ENCODE data around the gene IPO11.
"Not testable (repeated sequence)": the region's sequence is repeated elsewhere in the genome, so short reads cannot be mapped to it uniquely, and the experiment has no call there.

IPO11 gene

DNA sequence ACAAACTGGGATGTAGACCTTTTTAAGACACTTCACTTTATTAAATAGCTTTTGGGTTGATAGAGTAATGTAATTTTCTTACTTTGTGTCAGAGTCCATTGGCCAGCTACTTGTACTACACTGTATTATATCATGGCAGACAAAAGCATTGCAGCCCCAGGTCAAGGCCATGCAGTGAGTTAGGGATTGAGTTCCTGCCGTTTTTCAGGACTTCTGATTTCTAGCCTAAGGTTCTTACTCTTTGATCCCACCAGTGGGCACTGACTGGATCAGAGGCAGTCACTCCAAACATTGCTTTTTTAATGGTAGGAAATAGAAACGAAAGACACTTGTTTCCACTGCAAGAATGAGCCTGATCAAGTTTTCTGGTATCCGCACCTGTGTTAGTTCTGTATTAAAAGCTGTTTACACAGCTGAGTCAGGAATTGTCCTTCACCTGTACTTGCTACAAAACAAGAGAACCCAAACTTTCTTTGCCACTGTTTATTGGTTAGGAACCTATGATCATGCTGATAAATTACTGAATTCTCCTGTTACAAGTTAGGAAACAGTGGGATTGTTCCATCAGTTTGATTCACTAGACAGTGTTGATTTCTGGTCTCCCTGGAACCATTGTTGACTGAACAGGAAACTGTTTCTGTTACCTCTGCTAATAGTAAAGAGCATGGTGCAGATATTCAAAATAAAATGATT lies 188.1 kb downstream of the IPO11 start:
- TF ChIP-seq POLR2A (IDR thresholded peaks at IDR 0.05; ENCODE audit: low read depth, low read length) = no peak
- no peak for DNase-seq (ENCODE audit: insufficient read length, low spot score)

GRCh38 chr5:62603934-62604333 lies 191.4 kb downstream of the IPO11 start:
- DNase-seq (ENCODE audit: insufficient read length, low spot score) (no peak), FAIRE-seq (peak; percentile 45)
- TF ChIP-seq POLR2A (IDR thresholded peaks at IDR 0.05; ENCODE audit: low read depth, low read length) = no peak

More for the DNA sequence above, 188.1 kb downstream of the IPO11 start:
- FAIRE-seq = no peak

- no peak for TF ChIP-seq POLR2A (IDR thresholded peaks at IDR 0.05; ENCODE audit: low read depth, low read length)
- DNase-seq (ENCODE audit: insufficient read length, low spot score) = no peak
- FAIRE-seq = no peak
Measured at GRCh38 chr5:62605638-62606037, 193.1 kb downstream of the IPO11 start.

DNA sequence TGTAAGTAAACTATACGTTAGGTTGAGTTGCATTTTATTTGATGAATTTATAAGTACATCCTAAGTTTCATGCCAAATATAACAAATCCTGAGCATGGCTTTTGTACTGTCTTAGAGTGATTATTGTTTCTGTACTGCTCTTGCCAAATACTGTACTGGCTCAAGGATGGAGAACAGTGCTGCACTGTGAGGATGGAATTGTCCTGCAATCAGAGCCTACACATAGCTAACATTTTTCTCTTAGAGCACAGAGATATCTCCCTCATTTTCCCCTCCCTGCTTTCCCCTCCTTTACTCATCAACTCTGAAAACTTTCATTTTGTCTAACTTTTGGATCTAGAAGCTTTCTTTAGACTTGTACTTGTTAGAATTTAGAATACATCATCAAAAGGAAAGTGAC lies 194.3 kb downstream of the IPO11 start:
- DNase-seq (ENCODE audit: insufficient read length, low spot score) (no peak), FAIRE-seq (no peak)
- TF ChIP-seq POLR2A (IDR thresholded peaks at IDR 0.05; ENCODE audit: low read depth, low read length) = no peak

- no peak for TF ChIP-seq POLR2A (IDR thresholded peaks at IDR 0.05; ENCODE audit: low read depth, low read length)
- no peak for FAIRE-seq
Measured at GRCh38 chr5:62607615-62608014, 195.1 kb downstream of the IPO11 start.

GRCh38 chr5:62608529-62609511 lies 196.3 kb downstream of the IPO11 start:
- no peak for DNase-seq (ENCODE audit: insufficient read length, low spot score)
- no peak for TF ChIP-seq POLR2A (IDR thresholded peaks at IDR 0.05; ENCODE audit: low read depth, low read length)
- no peak for FAIRE-seq

More at GRCh38 chr5:62607615-62608014, 195.1 kb downstream of the IPO11 start:
- DNase-seq (ENCODE audit: insufficient read length, low spot score) = no peak

DNA sequence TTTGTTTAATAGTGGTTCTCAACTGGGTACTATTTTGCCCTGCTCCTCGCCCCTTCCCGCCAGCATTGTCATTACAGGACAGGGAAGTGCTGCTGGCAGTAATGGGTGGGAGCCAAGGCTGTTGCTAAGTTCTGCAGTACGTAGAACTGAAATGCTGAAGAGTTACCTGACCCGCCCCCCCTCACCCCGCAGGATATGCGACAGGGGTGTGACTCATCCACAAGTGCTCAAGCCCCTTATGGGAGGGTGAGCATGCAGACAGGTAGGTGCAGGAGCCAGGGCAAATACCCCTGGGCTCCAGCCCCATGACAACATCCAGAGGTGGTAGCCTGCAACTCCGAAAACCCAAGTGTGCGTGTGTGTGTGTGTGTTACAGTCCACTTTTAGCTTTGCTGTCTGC lies 201.8 kb downstream of the IPO11 start:
- DNase-seq (ENCODE audit: insufficient read length, low spot score) (no peak), FAIRE-seq (no peak)
- TF ChIP-seq POLR2A (IDR thresholded peaks at IDR 0.05; ENCODE audit: low read depth, low read length) = no peak

DNA sequence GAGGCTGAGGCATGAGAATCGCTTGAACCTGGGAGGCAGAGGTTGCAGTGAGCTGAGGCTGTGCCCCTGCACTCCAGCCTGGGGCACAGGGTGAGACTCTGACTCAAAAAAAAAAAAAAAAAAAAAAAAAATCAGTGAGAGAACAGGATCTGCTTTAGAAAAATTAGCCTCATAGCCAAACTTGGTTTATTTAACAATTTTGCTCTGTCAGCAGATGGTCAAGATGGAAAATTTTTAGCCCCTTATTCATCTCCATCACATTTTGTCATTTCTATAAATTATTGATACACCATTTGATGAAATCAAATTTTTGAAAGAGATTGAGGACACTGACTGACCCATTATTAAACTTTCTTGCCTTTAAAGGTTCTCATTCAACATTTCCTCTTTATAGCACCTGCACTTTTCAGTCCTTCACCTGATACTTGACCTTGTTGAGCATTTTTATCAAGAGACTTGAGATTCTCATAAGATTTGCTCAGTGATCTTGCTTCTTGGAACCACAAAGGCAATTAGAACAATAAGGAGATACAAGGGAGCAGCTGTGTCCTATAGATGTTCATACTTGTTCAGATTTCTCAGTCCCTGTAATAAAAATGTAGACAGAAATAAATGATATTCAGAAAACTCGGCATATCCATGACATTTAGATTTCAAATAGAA lies 204.2 kb downstream of the IPO11 start:
- TF ChIP-seq POLR2A (IDR thresholded peaks at IDR 0.05; ENCODE audit: low read depth, low read length) = no peak
- FAIRE-seq (no peak), DNase-seq (ENCODE audit: insufficient read length, low spot score) (no peak)

GRCh38 chr5:62617943-62618342 lies 205.4 kb downstream of the IPO11 start:
- no peak for TF ChIP-seq POLR2A (IDR thresholded peaks at IDR 0.05; ENCODE audit: low read depth, low read length)
- FAIRE-seq (no peak), DNase-seq (ENCODE audit: insufficient read length, low spot score) (no peak)

- DNase-seq (ENCODE audit: insufficient read length, low spot score) (no peak), FAIRE-seq (no peak)
- TF ChIP-seq POLR2A (IDR thresholded peaks at IDR 0.05; ENCODE audit: low read depth, low read length) = no peak
Measured at GRCh38 chr5:62620761-62621160, 208.2 kb downstream of the IPO11 start.

DNA sequence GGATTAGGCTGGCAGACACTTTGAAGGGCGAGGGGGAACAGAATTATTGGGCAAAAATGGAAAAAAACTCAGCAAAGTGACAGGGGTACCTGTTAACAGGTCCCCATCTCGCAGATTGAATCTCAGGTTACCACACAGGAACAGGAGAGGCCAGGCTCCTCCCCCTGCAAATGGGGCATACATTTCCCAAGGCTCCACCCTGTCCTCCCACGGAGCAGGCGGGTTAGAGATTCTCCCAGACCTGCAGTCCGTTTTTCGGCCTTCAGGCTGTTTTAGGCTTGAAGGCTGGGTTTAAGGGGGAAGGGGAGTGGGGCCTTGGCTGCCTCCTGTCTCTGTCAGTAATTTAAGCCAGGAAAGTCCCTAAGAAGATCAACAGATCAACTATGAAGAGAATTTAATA lies 208.7 kb downstream of the IPO11 start:
- FAIRE-seq = no peak
- TF ChIP-seq POLR2A (IDR thresholded peaks at IDR 0.05; ENCODE audit: low read depth, low read length) = no peak

GRCh38 chr5:62623271-62623670 lies 210.7 kb downstream of the IPO11 start:
- no peak for TF ChIP-seq POLR2A (IDR thresholded peaks at IDR 0.05; ENCODE audit: low read depth, low read length)
- DNase-seq (ENCODE audit: insufficient read length, low spot score) = no peak
- FAIRE-seq = no peak

More for the DNA sequence above, 208.7 kb downstream of the IPO11 start:
- no peak for DNase-seq (ENCODE audit: insufficient read length, low spot score)

DNA sequence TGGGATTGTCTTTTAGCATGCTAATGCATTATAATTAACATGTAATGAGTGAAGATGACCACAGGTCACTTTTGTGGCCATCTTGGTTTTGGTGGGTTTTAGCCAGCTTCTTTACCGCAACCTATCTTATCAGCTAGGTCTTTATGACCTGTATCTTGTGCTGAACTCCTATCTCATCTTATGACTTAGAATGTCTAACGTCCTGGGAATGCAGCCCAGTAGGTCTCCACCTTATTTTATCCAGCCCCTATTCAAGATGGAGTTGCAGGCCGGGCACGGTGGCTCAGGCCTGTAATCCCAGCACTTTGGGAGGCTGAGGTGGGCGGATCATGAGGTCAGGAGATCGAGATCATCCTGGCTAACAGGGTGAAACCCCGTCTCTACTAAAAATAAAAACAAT lies 211.9 kb downstream of the IPO11 start:
- FAIRE-seq; DNase-seq (ENCODE audit: insufficient read length, low spot score): not testable (repeated sequence)

GRCh38 chr5:62626534-62626933 lies 214.0 kb downstream of the IPO11 start:
- no peak for TF ChIP-seq POLR2A (IDR thresholded peaks at IDR 0.05; ENCODE audit: low read depth, low read length)
- FAIRE-seq = no peak
- DNase-seq (ENCODE audit: insufficient read length, low spot score) = no peak

All from H54 (cell line).